DOHH2 (cell line): Measurements from ENCODE around the gene RBMXL3.

Experiments
- CTCF ChIP-seq: fragments of 200-600 bp; sonication (generic); IDR thresholded peaks from one replicate; pipeline ENCODE4 v1.5.1; 2014; ENCODE audit warnings: antibody characterized with exemption, mild to moderate bottlenecking, low read depth, low read length; ENCODE audit not compliant: poor library complexity, severe bottlenecking
- EZH2phosphoT487 ChIP-seq: fragments of 200-600 bp; sonication (generic); IDR thresholded peaks from 2 replicates; pipeline ENCODE4 v1.6.1; 2017; ENCODE audit warnings: borderline replicate concordance, mild to moderate bottlenecking, antibody characterized with exemption, low read length, moderate library complexity, mixed read lengths

GRCh38 chrX:115189110-115189509 lies at the start of gene RBMXL3:
- no peak for TF ChIP-seq CTCF
- no peak for TF ChIP-seq EZH2phosphoT487
